ENCODE measurements around the gene TRIP10.
"Not testable (repeated sequence)": the region's sequence is repeated elsewhere in the genome, so short reads cannot be mapped to it uniquely, and the experiment has no call there.

Gene TRIP10, protein sequence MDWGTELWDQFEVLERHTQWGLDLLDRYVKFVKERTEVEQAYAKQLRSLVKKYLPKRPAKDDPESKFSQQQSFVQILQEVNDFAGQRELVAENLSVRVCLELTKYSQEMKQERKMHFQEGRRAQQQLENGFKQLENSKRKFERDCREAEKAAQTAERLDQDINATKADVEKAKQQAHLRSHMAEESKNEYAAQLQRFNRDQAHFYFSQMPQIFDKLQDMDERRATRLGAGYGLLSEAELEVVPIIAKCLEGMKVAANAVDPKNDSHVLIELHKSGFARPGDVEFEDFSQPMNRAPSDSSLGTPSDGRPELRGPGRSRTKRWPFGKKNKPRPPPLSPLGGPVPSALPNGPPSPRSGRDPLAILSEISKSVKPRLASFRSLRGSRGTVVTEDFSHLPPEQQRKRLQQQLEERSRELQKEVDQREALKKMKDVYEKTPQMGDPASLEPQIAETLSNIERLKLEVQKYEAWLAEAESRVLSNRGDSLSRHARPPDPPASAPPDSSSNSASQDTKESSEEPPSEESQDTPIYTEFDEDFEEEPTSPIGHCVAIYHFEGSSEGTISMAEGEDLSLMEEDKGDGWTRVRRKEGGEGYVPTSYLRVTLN

GRCh38 chr19:6739390-6739882 lies at the start of gene TRIP10:
TSS of gene TRIP10 (plus strand) at chr19:6739680. CDS start at chr19:6739762, 82 bp downstream.
- DNase-seq (ENCODE audit: low read depth in 2 of 2, low spot score in 1 of 2), result peak; percentile 48 to 63

GRCh38 chr19:6690160-6690885 lies 49.2 kb upstream of the TRIP10 start:
- DNase-seq (ENCODE audit: low read depth in 2 of 2, low spot score in 1 of 2), result no peak

- DNase-seq (ENCODE audit: low read depth in 2 of 2, low spot score in 1 of 2), result no peak
These were observed 48.1 kb upstream of the TRIP10 start for GRCh38 chr19:6691342-6691741.

GRCh38 chr19:6692027-6692426 lies 47.5 kb upstream of the TRIP10 start:
- DNase-seq (ENCODE audit: low read depth in 2 of 2, low spot score in 1 of 2), result no peak

DNA sequence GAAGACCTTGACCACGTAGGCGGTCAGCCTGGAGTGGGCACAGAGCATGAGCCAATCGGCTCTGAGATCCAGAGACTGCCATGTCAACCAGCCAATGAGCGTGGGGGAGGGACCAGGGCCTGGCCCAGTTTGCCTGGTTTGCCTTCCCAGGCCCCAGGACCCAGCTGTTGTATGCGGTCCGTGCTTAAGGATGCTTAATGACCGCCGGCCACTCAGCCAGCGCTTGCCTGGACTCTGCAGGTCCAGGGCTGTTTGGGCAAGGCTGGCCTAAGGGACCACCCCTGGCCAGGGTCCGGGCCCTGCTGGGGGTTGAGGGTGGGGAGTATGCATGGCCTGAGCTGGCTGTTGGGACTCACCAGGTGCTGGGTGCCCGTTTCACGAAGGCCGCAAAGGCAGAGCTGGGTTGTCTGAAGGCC lies 46.4 kb upstream of the TRIP10 start:
- no peak for DNase-seq (ENCODE audit: low read depth in 2 of 2, low spot score in 1 of 2)

DNA sequence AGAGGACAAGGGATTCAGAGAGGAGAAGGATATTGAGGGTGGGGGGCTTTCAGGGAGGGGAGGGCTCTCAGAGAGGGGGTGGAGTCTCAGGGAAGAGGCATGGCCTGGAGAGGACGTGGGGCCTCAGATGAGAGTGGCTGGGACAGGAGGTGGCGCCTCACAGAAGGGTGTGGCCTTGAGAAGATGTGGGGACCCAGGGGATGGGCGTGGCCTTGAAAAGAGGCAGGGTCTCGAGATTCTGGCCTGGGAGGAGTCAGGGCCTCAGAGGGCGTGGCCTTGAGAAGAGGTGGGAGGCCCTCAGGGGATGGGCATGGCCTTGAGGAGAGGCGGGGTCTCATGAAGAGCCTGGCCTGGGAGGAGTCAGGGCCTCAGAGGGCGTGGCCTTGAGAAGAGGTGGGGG lies 45.8 kb upstream of the TRIP10 start:
- no peak for DNase-seq (ENCODE audit: low read depth in 2 of 2, low spot score in 1 of 2)

DNA sequence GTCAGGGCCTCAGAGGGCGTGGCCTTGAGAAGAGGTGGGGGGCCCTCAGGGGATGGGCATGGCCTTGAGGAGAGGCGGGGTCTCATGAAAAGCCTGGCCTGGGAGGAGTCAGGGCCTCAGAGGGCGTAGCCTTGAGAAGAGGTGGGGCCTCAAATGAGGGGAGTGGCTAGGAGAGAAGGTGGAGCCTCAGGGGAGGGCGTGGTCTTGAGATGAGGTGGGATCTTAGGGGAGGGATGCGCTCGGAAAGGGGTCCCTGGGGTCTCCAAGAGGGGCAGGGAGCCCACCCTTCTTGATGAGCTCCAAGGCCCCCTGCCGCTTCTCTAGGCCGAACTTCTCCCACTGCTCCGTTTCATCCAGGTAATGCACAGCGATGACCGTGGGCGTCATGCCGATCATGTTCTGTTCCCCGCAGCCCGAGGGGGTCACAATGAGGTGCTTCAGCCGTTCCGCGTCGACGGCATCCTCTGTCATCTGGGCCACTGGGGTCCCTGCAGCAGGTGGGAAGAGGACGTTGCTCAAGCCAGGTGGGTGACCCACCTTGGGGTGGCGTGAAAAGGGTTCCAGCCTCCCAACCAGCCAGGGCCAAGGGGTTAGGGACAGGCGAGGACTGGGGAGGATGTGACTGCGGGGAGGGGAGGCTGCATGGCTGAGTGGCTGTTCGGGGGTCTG lies 45.2 kb upstream of the TRIP10 start:
- no peak for DNase-seq (ENCODE audit: low read depth in 2 of 2, low spot score in 1 of 2)

DNA sequence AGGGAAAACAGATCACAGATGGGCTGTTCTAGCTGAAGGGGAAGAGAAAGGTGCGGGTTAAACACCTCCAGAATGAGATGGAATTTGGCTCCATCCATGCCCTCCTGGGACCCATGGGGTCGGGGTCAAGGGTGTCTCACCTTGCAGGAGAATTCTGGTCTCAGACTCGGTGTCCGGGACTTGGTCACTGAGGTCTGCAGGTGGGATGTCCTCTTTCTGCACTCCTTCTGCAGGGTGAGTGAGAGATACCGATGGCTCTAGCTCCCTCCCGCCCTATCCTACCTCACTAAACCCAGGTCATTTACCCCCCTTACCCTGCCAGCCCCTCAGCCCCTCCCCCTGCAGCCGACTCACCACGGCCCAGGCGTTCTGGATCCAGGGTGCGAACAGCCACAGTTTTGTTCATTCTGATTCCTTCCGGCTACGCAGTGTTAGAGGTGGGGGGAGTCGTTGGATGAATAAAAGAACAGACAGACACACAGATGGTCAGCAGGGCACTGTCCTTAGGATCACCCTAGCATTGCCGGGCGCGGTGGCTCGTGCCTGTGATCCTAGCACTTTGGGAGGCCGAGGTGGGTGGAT lies 43.1 kb upstream of the TRIP10 start:
- DNase-seq (ENCODE audit: low read depth in 2 of 2, low spot score in 1 of 2), result no peak

- no peak for DNase-seq (ENCODE audit: low read depth in 2 of 2, low spot score in 1 of 2)
These were observed 42.2 kb upstream of the TRIP10 start for GRCh38 chr19:6697291-6697690.

GRCh38 chr19:6699935-6700334 lies 39.5 kb upstream of the TRIP10 start:
- DNase-seq (ENCODE audit: low read depth in 2 of 2, low spot score in 1 of 2), result no peak

DNA sequence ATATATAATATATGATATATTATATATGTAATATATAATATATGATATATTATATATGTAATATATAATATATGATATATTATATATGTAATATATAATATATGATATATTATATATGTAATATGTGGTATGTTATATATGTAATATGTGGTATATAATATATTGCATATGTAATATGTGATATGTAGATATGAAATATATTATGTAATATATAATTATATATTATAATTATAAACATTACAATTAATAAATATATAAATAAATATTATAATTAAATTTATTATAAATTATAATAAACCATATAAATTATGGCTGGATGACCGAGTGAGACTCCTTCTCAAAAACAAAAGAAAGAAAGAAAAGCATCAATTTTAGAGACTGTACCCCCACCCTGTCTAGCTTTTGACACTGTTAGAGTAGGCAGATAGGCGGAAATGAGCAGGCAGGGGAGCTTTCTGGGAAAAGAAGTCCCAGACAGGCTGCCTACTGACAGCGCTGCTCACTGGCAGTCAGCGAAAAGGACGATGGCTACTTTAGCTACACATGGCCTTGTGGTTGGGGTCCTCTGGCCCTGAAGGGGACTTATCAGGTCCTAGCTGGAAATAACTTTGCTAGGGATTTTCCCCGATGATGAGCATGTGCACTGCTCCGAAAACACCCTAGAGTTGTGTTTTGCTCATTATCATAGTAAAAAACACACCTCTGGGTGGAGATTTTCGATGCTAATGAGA lies 38.7 kb upstream of the TRIP10 start:
- no peak for DNase-seq (ENCODE audit: low read depth in 2 of 2, low spot score in 1 of 2)

- no peak for DNase-seq (ENCODE audit: low read depth in 2 of 2, low spot score in 1 of 2)
These were observed 33.4 kb upstream of the TRIP10 start for GRCh38 chr19:6705931-6706632.

GRCh38 chr19:6706633-6706958 lies 32.9 kb upstream of the TRIP10 start:
- no peak for DNase-seq (ENCODE audit: low read depth in 2 of 2, low spot score in 1 of 2)

- no peak for DNase-seq (ENCODE audit: low read depth in 2 of 2, low spot score in 1 of 2)
These were observed 32.3 kb upstream of the TRIP10 start for GRCh38 chr19:6707011-6707657.

GRCh38 chr19:6707658-6708018 lies 31.8 kb upstream of the TRIP10 start:
- no peak for DNase-seq (ENCODE audit: low read depth in 2 of 2, low spot score in 1 of 2)

DNA sequence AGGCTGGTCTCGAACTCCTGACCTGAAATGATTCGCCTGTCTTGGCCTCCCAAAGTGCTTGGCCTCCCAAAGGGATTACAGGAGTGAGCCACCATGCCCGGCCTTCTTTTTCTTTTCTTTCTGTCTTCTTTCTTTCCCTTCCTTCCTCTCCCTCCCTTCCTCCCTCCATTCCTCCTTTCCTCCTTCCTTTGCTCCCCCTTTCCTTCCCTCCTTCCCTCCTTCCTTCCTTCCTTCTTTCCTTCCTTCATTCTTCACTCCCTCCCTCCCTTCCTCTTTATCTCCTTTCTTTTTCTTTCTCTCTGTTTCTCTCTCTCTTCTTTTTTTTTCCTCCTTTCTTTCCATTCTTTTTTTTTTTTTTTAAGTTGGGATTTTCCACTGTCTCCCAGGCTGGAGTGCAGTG lies 31.1 kb upstream of the TRIP10 start:
- DNase-seq (ENCODE audit: low read depth in 2 of 2, low spot score in 1 of 2), result no peak

DNA sequence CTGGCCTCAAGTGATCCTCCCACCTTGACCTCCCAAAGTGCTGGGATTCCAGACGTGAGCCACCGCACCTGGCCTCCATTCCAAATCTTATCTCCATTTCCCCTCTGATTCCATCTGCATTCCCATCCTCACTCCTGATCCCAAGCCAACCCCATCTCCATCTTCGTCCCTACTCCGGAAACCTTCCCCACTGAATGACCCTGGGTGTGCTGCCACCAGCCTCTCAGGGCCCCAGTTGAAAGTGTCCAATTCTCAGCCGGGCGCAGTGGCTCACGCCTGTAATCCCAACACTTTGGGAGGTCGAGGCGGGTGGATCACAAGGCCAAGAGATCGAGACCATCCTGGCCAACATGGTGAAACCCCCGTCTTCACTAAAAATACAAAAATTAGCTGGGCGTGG lies 30.6 kb upstream of the TRIP10 start:
- not testable (repeated sequence) for DNase-seq (ENCODE audit: low read depth in 2 of 2, low spot score in 1 of 2)

DNA sequence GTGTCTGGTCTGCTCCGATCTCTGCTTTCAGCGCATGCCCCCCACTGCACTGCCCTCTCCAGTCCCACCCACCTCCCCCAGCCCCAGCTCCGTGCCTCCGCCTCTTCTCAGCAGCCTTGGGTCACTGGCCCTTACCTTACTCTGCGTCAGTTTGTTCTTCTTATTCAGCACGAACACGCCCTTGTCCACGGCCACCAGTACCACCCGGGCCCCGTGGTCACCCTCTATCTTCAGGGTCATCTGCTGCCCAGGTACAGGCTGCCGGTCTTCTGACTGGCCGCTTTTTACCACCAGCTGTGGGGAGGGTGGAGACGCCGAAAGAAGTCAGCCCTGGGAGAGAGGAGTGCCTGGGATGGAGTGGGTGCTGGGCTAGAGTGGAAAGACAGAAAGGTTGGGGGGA lies 29.9 kb upstream of the TRIP10 start:
- DNase-seq (ENCODE audit: low read depth in 2 of 2, low spot score in 1 of 2), result no peak

GRCh38 chr19:6710273-6711077 lies 29.0 kb upstream of the TRIP10 start:
- no peak for DNase-seq (ENCODE audit: low read depth in 2 of 2, low spot score in 1 of 2)
